Neural progenitor cell (in vitro differentiated cells): ENCODE data around the gene MX1. TPM values are rescaled to one million over a fixed set of nuclear protein-coding genes. Genes with fewer than 3 reads are reported as not detected.

Experiments used
- DNase-seq: peaks from one replicate; pipeline ENCODE4 v3.0.0-alpha.2; 2016; ENCODE audit warnings: low spot score
- H2AFZ ChIP-seq: fragments of 200-600 bp; sonication (generic); replicated peaks from 2 replicates; pipeline ENCODE4 v1.6.1; 2016; ENCODE audit warnings: antibody characterized with exemption
- H3F3A ChIP-seq: fragments of 200-600 bp; sonication (generic); 2 replicates; pipeline ENCODE4 v1.6.1; 2016; ENCODE audit warnings: antibody characterized with exemption, low read depth
- H3K27ac ChIP-seq: fragments of 200-600 bp; sonication (generic); 2 replicates; pipeline ENCODE4 v1.5.1; 2016; ENCODE audit warnings: mild to moderate bottlenecking
- H3K27me3 ChIP-seq: fragments of 200-600 bp; sonication (generic); 2 replicates; pipeline ENCODE4 v1.6.1; 2016; ENCODE audit warnings: mild to moderate bottlenecking, moderate library complexity
- H3K36me3 ChIP-seq: fragments of 200-600 bp; sonication (generic); 2 replicates; pipeline ENCODE4 v1.5.1; 2016
- H3K4me1 ChIP-seq: fragments of 200-600 bp; sonication (generic); 2 replicates; pipeline ENCODE4 v1.6.1; 2016; ENCODE audit warnings: mixed run types
- H3K4me2 ChIP-seq: fragments of 200-600 bp; sonication (generic); 2 replicates; pipeline ENCODE4 v1.6.1; 2016
- H3K4me3 ChIP-seq: fragments of 200-600 bp; sonication (generic); 2 replicates; pipeline ENCODE4 v1.5.1; 2016
- H3K79me2 ChIP-seq: fragments of 200-600 bp; sonication (generic); 2 replicates; pipeline ENCODE4 v1.6.1; 2016; ENCODE audit warnings: low read depth
- H3K9ac ChIP-seq: fragments of 200-600 bp; sonication (generic); 2 replicates; pipeline ENCODE4 v1.6.1; 2016
- H3K9me3 ChIP-seq: fragments of 200-600 bp; sonication (generic); 2 replicates; pipeline ENCODE4 v1.5.1; 2016; ENCODE audit warnings: low read depth
- H4K20me1 ChIP-seq: fragments of 200-600 bp; sonication (generic); 2 replicates; pipeline ENCODE4 v1.6.1; 2016; ENCODE audit warnings: low read depth
- H3K27ac Mint-ChIP-seq: 3 replicates; pipeline ENCODE4 v1.8.0; 2021; ENCODE audit warnings: mixed read lengths
- H3K27me3 Mint-ChIP-seq: 2 replicates; pipeline ENCODE4 v1.8.0; 2022; ENCODE audit warnings: low read depth, mild to moderate bottlenecking, inconsistent platforms, moderate library complexity, mixed read lengths; ENCODE audit not compliant: insufficient read depth
- H3K36me3 Mint-ChIP-seq: 3 replicates; pipeline ENCODE4 v1.8.0; 2021; ENCODE audit warnings: mixed read lengths
- H3K4me1 Mint-ChIP-seq: 3 replicates; pipeline ENCODE4 v1.8.0; 2021; ENCODE audit warnings: mixed read lengths
- H3K4me3 Mint-ChIP-seq: 3 replicates; pipeline ENCODE4 v1.8.0; 2021; ENCODE audit warnings: mild to moderate bottlenecking, moderate library complexity, mixed read lengths
- H3K9me3 Mint-ChIP-seq: 3 replicates; pipeline ENCODE4 v1.8.0; 2020; ENCODE audit warnings: mixed read lengths
- EZH2 ChIP-seq: fragments of 200-600 bp; sonication (generic); IDR thresholded peaks from 2 replicates; pipeline ENCODE4 v1.6.1; 2017; ENCODE audit warnings: antibody characterized with exemption, mild to moderate bottlenecking, moderate library complexity
- EZH2phosphoT487 ChIP-seq: fragments of 200-600 bp; sonication (generic); IDR thresholded peaks from 2 replicates; pipeline ENCODE4 v1.6.1; 2017; ENCODE audit warnings: antibody characterized with exemption
- total RNA-seq: library from RNA; depleted of rRNA; stranded (reverse); fragments of >200 nt; gene quantifications from 2 replicates; pipeline ENCODE4 v1.2.3, GENCODE V29; 2015; ENCODE audit warnings: low replicate concordance
- TF ChIP-seq, protein P1 (sequence below): fragments of 200-600 bp; sonication (generic); IDR thresholded peaks from 2 replicates; pipeline ENCODE4 v1.5.1; 2017; ENCODE audit warnings: antibody characterized with exemption, mild to moderate bottlenecking

MX1 gene
- total RNA-seq, 1 donor from 2014 or later = 1.7 TPM

GRCh38 chr21:41398831-41399230 is 27.2 kb upstream of the MX1 start:
- no peaks in the 10 kb centered on the region for H3K9me3 ChIP-seq
- no peaks in the 10 kb centered on the region for H3K4me1 Mint-ChIP-seq
- no peaks in the 10 kb centered on the region for H3F3A ChIP-seq
- H3K27me3 Mint-ChIP-seq = peaks cover 16% of the 10 kb centered on the region
- H3K79me2 ChIP-seq = no peaks in the 10 kb centered on the region
- H3K4me2 ChIP-seq = no peak overlapping the region
- H3K27ac ChIP-seq = no peak overlapping the region
- H3K9me3 Mint-ChIP-seq = no peaks in the 10 kb centered on the region
- no peak overlapping the region for H2AFZ ChIP-seq
- H3K9ac ChIP-seq = no peak overlapping the region
- no peaks in the 10 kb centered on the region for H3K36me3 Mint-ChIP-seq
- no peaks in the 10 kb centered on the region for H3K27me3 ChIP-seq
- TF ChIP-seq EZH2phosphoT487 (no peak), EZH2 (no peak)
- TF ChIP-seq, protein P1, sequence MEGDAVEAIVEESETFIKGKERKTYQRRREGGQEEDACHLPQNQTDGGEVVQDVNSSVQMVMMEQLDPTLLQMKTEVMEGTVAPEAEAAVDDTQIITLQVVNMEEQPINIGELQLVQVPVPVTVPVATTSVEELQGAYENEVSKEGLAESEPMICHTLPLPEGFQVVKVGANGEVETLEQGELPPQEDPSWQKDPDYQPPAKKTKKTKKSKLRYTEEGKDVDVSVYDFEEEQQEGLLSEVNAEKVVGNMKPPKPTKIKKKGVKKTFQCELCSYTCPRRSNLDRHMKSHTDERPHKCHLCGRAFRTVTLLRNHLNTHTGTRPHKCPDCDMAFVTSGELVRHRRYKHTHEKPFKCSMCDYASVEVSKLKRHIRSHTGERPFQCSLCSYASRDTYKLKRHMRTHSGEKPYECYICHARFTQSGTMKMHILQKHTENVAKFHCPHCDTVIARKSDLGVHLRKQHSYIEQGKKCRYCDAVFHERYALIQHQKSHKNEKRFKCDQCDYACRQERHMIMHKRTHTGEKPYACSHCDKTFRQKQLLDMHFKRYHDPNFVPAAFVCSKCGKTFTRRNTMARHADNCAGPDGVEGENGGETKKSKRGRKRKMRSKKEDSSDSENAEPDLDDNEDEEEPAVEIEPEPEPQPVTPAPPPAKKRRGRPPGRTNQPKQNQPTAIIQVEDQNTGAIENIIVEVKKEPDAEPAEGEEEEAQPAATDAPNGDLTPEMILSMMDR = no peak
- no peak overlapping the region for H3K27ac Mint-ChIP-seq
- H4K20me1 ChIP-seq = no peaks in the 10 kb centered on the region
- DNase-seq = no peak
- H3K4me3 Mint-ChIP-seq = no peak overlapping the region
- no peaks in the 10 kb centered on the region for H3K4me1 ChIP-seq
- H3K4me3 ChIP-seq = no peak overlapping the region
- H3K36me3 ChIP-seq = no peaks in the 10 kb centered on the region

DNA sequence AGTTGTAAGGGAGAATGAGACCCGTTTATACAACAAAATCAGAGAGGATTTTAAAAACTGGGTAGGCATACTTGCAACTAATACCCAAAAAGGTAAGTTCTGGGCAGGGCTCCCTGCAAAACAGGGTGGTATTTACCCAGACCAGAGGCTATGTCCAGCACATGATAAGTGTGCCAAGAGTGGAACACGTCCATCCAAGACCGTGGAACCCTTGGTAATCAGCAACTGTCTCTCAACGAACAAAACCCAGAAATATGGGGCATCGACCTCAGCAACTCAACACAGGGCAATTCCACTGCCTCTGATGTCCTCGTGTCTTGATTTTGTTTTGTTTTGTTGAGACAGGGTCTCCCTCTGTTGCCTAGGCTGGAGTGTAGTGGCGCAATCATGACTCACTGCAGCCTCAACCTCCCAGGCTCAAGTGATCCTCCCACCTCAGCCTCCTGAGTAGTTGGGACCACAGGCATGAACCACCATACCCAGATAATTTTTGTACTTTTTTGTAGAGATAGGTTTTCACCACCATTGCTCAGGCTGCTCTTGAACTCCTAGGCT is 26.7 kb upstream of the MX1 start:
- no peak overlapping the region for H3K9ac ChIP-seq
- no peak overlapping the region for H3K4me2 ChIP-seq
- no peak overlapping the region for H3K27ac ChIP-seq
- H3K79me2 ChIP-seq = no peaks in the 10 kb centered on the region
- DNase-seq = no peak
- no peaks in the 10 kb centered on the region for H3F3A ChIP-seq
- no peak for TF ChIP-seq EZH2phosphoT487
- TF ChIP-seq, protein P1 = no peak
- no peak for TF ChIP-seq EZH2
- Mint-ChIP-seq H3K4me3 (no peak overlapping the region), H3K9me3 (no peaks in the 10 kb centered on the region), H3K4me1 (peaks cover 1% of the 10 kb centered on the region), H3K36me3 (no peaks in the 10 kb centered on the region), H3K27me3 (peaks cover 16% of the 10 kb centered on the region), H3K27ac (no peak overlapping the region)
- H3K27me3 ChIP-seq = no peaks in the 10 kb centered on the region
- H4K20me1 ChIP-seq = no peaks in the 10 kb centered on the region
- no peaks in the 10 kb centered on the region for H3K9me3 ChIP-seq
- no peaks in the 10 kb centered on the region for H3K4me1 ChIP-seq
- H3K4me3 ChIP-seq = no peak overlapping the region
- H2AFZ ChIP-seq = no peak overlapping the region
- no peaks in the 10 kb centered on the region for H3K36me3 ChIP-seq

- H3K36me3 ChIP-seq = no peaks in the 10 kb centered on the region
- H3K4me2 ChIP-seq = no peak overlapping the region
- Mint-ChIP-seq H3K9me3 (no peaks in the 10 kb centered on the region), H3K4me3 (no peak overlapping the region), H3K27ac (no peak overlapping the region), H3K27me3 (peaks cover 10% of the 10 kb centered on the region), H3K4me1 (peaks cover 3% of the 10 kb centered on the region), H3K36me3 (no peaks in the 10 kb centered on the region)
- no peak overlapping the region for H3K9ac ChIP-seq
- H4K20me1 ChIP-seq = no peaks in the 10 kb centered on the region
- TF ChIP-seq EZH2 = no peak
- no peak for TF ChIP-seq EZH2phosphoT487
- TF ChIP-seq, protein P1 = no peak
- H3K79me2 ChIP-seq = no peaks in the 10 kb centered on the region
- no peaks in the 10 kb centered on the region for H3K27me3 ChIP-seq
- no peak overlapping the region for H2AFZ ChIP-seq
- DNase-seq = no peak
- H3K27ac ChIP-seq = no peak overlapping the region
- no peaks in the 10 kb centered on the region for H3K9me3 ChIP-seq
- no peaks in the 10 kb centered on the region for H3K4me1 ChIP-seq
- no peaks in the 10 kb centered on the region for H3F3A ChIP-seq
- H3K4me3 ChIP-seq = no peak overlapping the region
Observed at GRCh38 chr21:41402231-41402630, 23.8 kb upstream of the MX1 start.
